BJ (cell line): ENCODE measurements around the gene P4HA1. TPM values are rescaled to one million over a fixed set of nuclear protein-coding genes. Genes with fewer than 3 reads are reported as not detected.

Experiments used
- CTCF ChIA-PET: fragments of 350-600 bp; formaldehyde crosslinking; extraction: SDS; loops from one replicate; lab custom pipeline; 2021; ENCODE audit warnings: antibody characterized with exemption, inconsistent platforms; lab: Yijun Ruan, JAX
- POLR2A ChIA-PET: fragments of 300-600 bp; sonication (Branson Sonifier 250); formaldehyde crosslinking; extraction: SDS; loops from one replicate; lab custom pipeline; 2021; ENCODE audit warnings: antibody characterized with exemption; lab: Charles Lee
- DNase-seq: peaks from one replicate; pipeline ENCODE4 v3.0.0-alpha.2; 2011; ENCODE audit warnings: low read depth
- H3K27me3 ChIP-seq: 2 replicates; pipeline ENCODE4 v1.6.0; 2011; ENCODE audit warnings: low read length; ENCODE audit not compliant: control insufficient read depth, insufficient read depth
- H3K36me3 ChIP-seq: 2 replicates; pipeline ENCODE4 v1.5.1; 2011; ENCODE audit warnings: low read length; ENCODE audit not compliant: control insufficient read depth, insufficient read depth
- H3K4me3 ChIP-seq: 2 replicates; pipeline ENCODE4 v1.5.1; 2011; ENCODE audit warnings: low read depth, mild to moderate bottlenecking, control low read depth, low read length
- polyA plus RNA-seq: library from polyadenylated mRNA; depleted of rRNA; stranded (reverse); fragments of >200 nt; gene quantifications from 2 replicates; pipeline ENCODE4 v1.2.3, GENCODE V29; 2011
- TF ChIP-seq, protein P1 (sequence below): IDR thresholded peaks from 2 replicates; pipeline ENCODE4 v1.5.1; 2011; ENCODE audit warnings: low read depth, mild to moderate bottlenecking, control low read depth, inconsistent platforms, low read length, moderate library complexity; ENCODE audit not compliant: insufficient read depth

P4HA1 gene
- polyA plus RNA-seq, 1 experiment, result 91.7 TPM

- Histone ChIP-seq H3K36me3 (no peaks in the 10 kb centered on the region), H3K27me3 (no peaks in the 10 kb centered on the region), H3K4me3 (no peak overlapping the region)
- ChIA-PET CTCF (no interaction called here), POLR2A (no interaction called here)
- DNase-seq, result no peak
- TF ChIP-seq, protein P1, sequence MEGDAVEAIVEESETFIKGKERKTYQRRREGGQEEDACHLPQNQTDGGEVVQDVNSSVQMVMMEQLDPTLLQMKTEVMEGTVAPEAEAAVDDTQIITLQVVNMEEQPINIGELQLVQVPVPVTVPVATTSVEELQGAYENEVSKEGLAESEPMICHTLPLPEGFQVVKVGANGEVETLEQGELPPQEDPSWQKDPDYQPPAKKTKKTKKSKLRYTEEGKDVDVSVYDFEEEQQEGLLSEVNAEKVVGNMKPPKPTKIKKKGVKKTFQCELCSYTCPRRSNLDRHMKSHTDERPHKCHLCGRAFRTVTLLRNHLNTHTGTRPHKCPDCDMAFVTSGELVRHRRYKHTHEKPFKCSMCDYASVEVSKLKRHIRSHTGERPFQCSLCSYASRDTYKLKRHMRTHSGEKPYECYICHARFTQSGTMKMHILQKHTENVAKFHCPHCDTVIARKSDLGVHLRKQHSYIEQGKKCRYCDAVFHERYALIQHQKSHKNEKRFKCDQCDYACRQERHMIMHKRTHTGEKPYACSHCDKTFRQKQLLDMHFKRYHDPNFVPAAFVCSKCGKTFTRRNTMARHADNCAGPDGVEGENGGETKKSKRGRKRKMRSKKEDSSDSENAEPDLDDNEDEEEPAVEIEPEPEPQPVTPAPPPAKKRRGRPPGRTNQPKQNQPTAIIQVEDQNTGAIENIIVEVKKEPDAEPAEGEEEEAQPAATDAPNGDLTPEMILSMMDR, result no peak
Measured at GRCh38 chr10:73106301-73106700, 9.6 kb upstream of the P4HA1 start.

- ChIA-PET POLR2A (no interaction called here), CTCF (interaction anchor here (0.9 to 2.1 kb wide), 3 partner anchors 11 to 69 kb away, joined by 4 to 6 read pairs (median 5); partner anchors contain the start of gene NUDT13)
- Histone ChIP-seq H3K4me3 (no peak overlapping the region), H3K36me3 (no peaks in the 10 kb centered on the region), H3K27me3 (no peaks in the 10 kb centered on the region)
- DNase-seq, result no peak
- TF ChIP-seq, protein P1, result no peak
Measured at GRCh38 chr10:73099141-73099540, 2.5 kb upstream of the P4HA1 start.

DNA sequence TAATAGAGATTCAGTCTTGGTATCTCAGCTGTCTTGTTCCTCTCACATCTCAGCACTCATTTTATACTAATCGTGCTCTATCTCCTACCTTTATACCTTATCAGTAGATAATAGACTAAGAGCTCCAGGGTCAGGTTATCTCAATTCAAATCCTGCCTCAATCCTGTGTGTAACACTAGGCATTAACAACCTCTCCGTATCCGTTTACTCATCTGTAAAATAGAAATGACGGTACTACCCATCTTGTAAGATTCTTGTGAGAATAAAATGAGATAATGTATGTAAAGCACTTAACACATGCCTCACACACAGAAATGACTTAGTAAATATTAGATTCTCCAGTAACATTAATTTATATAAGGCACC, 622 bp upstream of the P4HA1 start:
- Histone ChIP-seq H3K36me3 (no peaks in the 10 kb centered on the region), H3K27me3 (no peaks in the 10 kb centered on the region), H3K4me3 (peak overlapping the region; percentile 22)
- TF ChIP-seq, protein P1, result no peak
- no peak for DNase-seq
- CTCF ChIA-PET, result interaction anchor here (0.7 to 1.8 kb wide), 4 partner anchors 12 to 71 kb away, joined by 3 to 7 read pairs (median 4); partner anchors contain the start of gene NUDT13
- POLR2A ChIA-PET, result interaction anchor here (0.5 to 1.6 kb wide), 4 partner anchors 10 to 240 kb away, joined by 3 to 14 read pairs (median 6); partner anchors contain the start of gene NUDT13

GRCh38 chr10:73096041-73096448, 621 bp downstream of the P4HA1 start:
- Histone ChIP-seq H3K4me3 (peak overlapping the region; percentile 72), H3K36me3 (no peaks in the 10 kb centered on the region), H3K27me3 (no peaks in the 10 kb centered on the region)
- DNase-seq, result no peak
- TF ChIP-seq, protein P1, result no peak
- POLR2A ChIA-PET, result interaction anchor here (0.7 to 1.6 kb wide), 3 partner anchors 8 to 1198 kb away, joined by 6 to 14 read pairs (median 12); no protein-coding TSS in a partner anchor
- CTCF ChIA-PET, result interaction anchor here (1.0 to 1.8 kb wide), 6 partner anchors 12 to 72 kb away, joined by 3 to 7 read pairs (median 4); partner anchors contain the start of genes ECD and FAM149B1

DNA sequence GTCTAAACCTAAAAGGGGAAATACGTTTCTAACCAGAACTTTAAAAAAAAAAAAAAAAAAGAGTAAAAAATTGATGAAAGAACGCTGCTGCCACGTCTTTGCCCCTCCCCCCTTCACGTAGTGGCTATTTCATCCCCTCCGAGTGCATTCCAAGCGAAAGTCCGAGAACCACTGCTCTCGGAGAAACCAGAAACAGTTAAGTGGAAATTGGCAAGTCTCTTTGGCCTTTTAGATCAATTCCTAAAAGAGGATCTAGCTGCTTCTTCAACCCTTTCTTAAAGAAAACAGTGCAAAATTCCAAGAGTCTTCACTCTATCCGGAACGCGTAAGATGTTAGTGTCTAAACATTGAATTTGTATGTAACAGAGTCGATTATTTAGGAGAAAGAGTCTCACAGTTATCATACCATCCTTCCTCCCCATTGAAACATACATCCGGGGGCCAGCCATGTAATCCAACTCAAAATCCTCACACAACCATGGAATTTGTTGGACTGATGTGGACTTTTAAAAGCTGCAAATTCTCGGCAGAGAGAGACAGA, 1.1 kb downstream of the P4HA1 start:
- CTCF ChIA-PET, result interaction anchor here (1.0 to 1.8 kb wide), 6 partner anchors 11 to 73 kb away, joined by 3 to 7 read pairs (median 4); partner anchors contain the start of genes ECD and FAM149B1
- H3K4me3 ChIP-seq, result peak overlapping the region; percentile 72
- POLR2A ChIA-PET, result interaction anchor here (0.6 to 1.6 kb wide), 5 partner anchors 8 to 1199 kb away, joined by 4 to 14 read pairs (median 9); no protein-coding TSS in a partner anchor

More for the DNA sequence above, 1.1 kb downstream of the P4HA1 start:
- Histone ChIP-seq H3K36me3 (no peaks in the 10 kb centered on the region), H3K27me3 (no peaks in the 10 kb centered on the region)
- TF ChIP-seq, protein P1, result no peak
- no peak for DNase-seq
